HL-60 (cell line): ENCODE data around the gene CLEC6A.

Experiments
- CTCF ChIP-seq: IDR thresholded peaks from one replicate; pipeline ENCODE4 v1.5.1; 2011; ENCODE audit warnings: low read length, control low read depth, inconsistent platforms; ENCODE audit not compliant: insufficient read depth
- POLR2AphosphoS5 ChIP-seq: IDR thresholded peaks from 2 replicates; pipeline ENCODE4 v1.6.1; 2012; ENCODE audit warnings: low read depth
- REST ChIP-seq: IDR thresholded peaks from 2 replicates; pipeline ENCODE4 v1.6.1; 2012; ENCODE audit warnings: low read depth; ENCODE audit not compliant: insufficient replicate concordance

- TF ChIP-seq CTCF = no peak
- no peak for TF ChIP-seq POLR2AphosphoS5
- no peak for TF ChIP-seq REST
Observed at GRCh38 chr12:8507596-8507995, 51.8 kb downstream of the CLEC6A start.
